GM12891 (cell line): ENCODE measurements around the gene PRUNE2.

Experiments used
- PAX5 ChIP-seq: IDR thresholded peaks from 2 replicates; pipeline ENCODE4 v1.6.1; 2011; ENCODE audit warnings: low read length, moderate library complexity, mild to moderate bottlenecking; ENCODE audit not compliant: insufficient read depth, severe bottlenecking
- POLR2A ChIP-seq: IDR thresholded peaks from 2 replicates; pipeline ENCODE4 v1.6.1; 2011; ENCODE audit warnings: low read depth, low read length, control low read depth
- POLR2AphosphoS5 ChIP-seq: IDR thresholded peaks from 2 replicates; pipeline ENCODE4 v1.6.1; 2011; ENCODE audit warnings: low read depth, low read length, control low read depth
- POU2F2 ChIP-seq: IDR thresholded peaks from 2 replicates; pipeline ENCODE4 v1.6.1; 2011; ENCODE audit warnings: low read depth, mild to moderate bottlenecking, control low read depth, low read length, moderate library complexity
- SPI1 ChIP-seq: IDR thresholded peaks from 2 replicates; pipeline ENCODE4 v1.6.1; 2011; ENCODE audit warnings: low read depth, low read length, control low read depth
- TAF1 ChIP-seq: IDR thresholded peaks from 2 replicates; pipeline ENCODE4 v1.6.1; 2011; ENCODE audit warnings: low read depth, low read length, control low read depth

DNA sequence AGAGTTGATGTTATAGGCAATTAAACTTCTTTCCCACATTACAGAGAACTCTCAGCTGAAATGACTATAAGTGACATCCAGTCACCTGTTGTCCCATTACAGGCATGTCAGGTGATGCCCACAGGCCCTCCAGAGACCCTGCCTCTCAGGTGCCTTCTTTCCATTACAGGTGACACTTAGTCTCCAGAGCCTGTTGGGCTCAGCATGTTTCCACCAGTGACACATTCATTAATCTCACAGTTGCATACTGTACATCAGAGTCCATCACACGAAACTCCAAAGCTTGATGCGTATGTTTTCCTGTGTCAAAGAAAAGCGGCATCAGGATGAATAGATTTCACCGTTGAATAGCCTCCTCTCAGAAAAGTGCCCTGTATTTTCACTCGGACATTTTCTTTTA lies 14.6 kb downstream of the PRUNE2 start:
- no peak for TF ChIP-seq POLR2A
- no peak for TF ChIP-seq TAF1
- TF ChIP-seq POLR2AphosphoS5, result no peak
- TF ChIP-seq SPI1, result no peak
- no peak for TF ChIP-seq PAX5
- TF ChIP-seq POU2F2, result no peak
